Panc1 (cell line): ENCODE data around the gene TIGD7. TPM values are rescaled to one million over a fixed set of nuclear protein-coding genes. Genes with fewer than 3 reads are reported as not detected.

Source experiments
- ATAC-seq: fragments of 200-7000 bp; cut with Tn5 transposase; 2 replicates; pipeline ENCODE4 v1.9.1; 2020; ENCODE audit warnings: mild to moderate bottlenecking, moderate library complexity
- BruUV-seq: library from RNA; stranded (reverse); fragments of 400-500 nt; replicated peaks from 2 replicates; lab custom pipeline; 2021; lab: Mats Ljungman, UMichigan
- CTCF ChIA-PET: fragments of 300-600 bp; sonication (Branson Sonifier 250); formaldehyde crosslinking; loops from one replicate; lab custom pipeline; 2022; ENCODE audit warnings: antibody characterized with exemption; lab: Charles Lee
- POLR2A ChIA-PET: fragments of 300-600 bp; sonication (Branson Sonifier 250); formaldehyde crosslinking; loops from one replicate; lab custom pipeline; 2022; ENCODE audit warnings: antibody characterized with exemption; lab: Charles Lee
- DNase-seq: peaks from one replicate; pipeline ENCODE4 v3.0.0-alpha.2; 2010; ENCODE audit warnings: low read depth, low spot score
- H3K27ac ChIP-seq: 2 replicates; pipeline ENCODE4 v1.5.1; 2011; ENCODE audit warnings: mild to moderate bottlenecking, low read length, inconsistent platforms
- H3K27me3 ChIP-seq: fragments of 200-500 bp; sonication (Bioruptor generic); 2 replicates; pipeline ENCODE4 v1.6.0; 2014; ENCODE audit warnings: low read length, inconsistent platforms; ENCODE audit not compliant: control insufficient read depth, insufficient read depth
- H3K36me3 ChIP-seq: fragments of 200-500 bp; sonication (Bioruptor generic); 2 replicates; pipeline ENCODE4 v1.5.1; 2014; ENCODE audit warnings: inconsistent platforms, mild to moderate bottlenecking, low read length, moderate library complexity; ENCODE audit not compliant: control insufficient read depth, insufficient read depth
- H3K4me1 ChIP-seq: 2 replicates; pipeline ENCODE4 v1.5.1; 2011; ENCODE audit warnings: inconsistent platforms, mild to moderate bottlenecking, low read length, moderate library complexity; ENCODE audit not compliant: control insufficient read depth, insufficient read depth
- H3K4me3 ChIP-seq, 2 experiments: 2 replicates each; pipeline ENCODE4 v1.5.1; 2011 to 2012; ENCODE audit warnings: low read depth in 2 of 2, low read length in 2 of 2, mild to moderate bottlenecking in 2 of 2, inconsistent platforms in 1 of 2, moderate library complexity in 1 of 2
- H3K9me3 ChIP-seq: fragments of 200-500 bp; sonication (Bioruptor generic); 2 replicates; pipeline ENCODE4 v1.5.1; 2014; ENCODE audit warnings: low read depth, mild to moderate bottlenecking, inconsistent platforms, low read length, moderate library complexity; ENCODE audit not compliant: control insufficient read depth, insufficient read depth
- POLR2AphosphoS5 ChIP-seq: IDR thresholded peaks from 2 replicates; pipeline ENCODE4 v1.6.1; 2012; ENCODE audit warnings: mild to moderate bottlenecking, low read depth, low read length, moderate library complexity
- SIN3A ChIP-seq: IDR thresholded peaks from 2 replicates; pipeline ENCODE4 v1.6.1; 2012; ENCODE audit warnings: low read depth, mild to moderate bottlenecking, low read length, moderate library complexity, borderline replicate concordance; ENCODE audit not compliant: insufficient read depth
- TCF7L2 ChIP-seq: IDR thresholded peaks from 2 replicates; pipeline ENCODE4 v1.6.1; 2011; ENCODE audit warnings: mild to moderate bottlenecking, low read depth, low read length, inconsistent platforms
- in situ Hi-C: cut with HindIII; loops from 2 replicates; pipeline ENCODE4 v1.10.0; 2016; ENCODE audit warnings: low sequenced_read_pairs, low pct_unique_long_range_greater_than_20kb
- intact Hi-C: fragments of 100-400 bp; cut with micrococcal nuclease; formaldehyde crosslinking; loops from one replicate; pipeline ENCODE4 v1.10.0; 2022; ENCODE audit not compliant: unreplicated experiment
- total RNA-seq: library from RNA; stranded (reverse); gene quantifications from one replicate; pipeline ENCODE4 v1.2.1, GENCODE V29; 2021; ENCODE audit not compliant: unreplicated experiment
- TF ChIP-seq, protein P1 (sequence below), 2 experiments: IDR thresholded peaks; 2 replicates each; pipeline ENCODE4 v1.6.1; 2011 to 2012; ENCODE audit warnings: low read depth in 2 of 2, control low read depth in 1 of 2, low read length in 1 of 2, mild to moderate bottlenecking in 1 of 2, moderate library complexity in 1 of 2; ENCODE audit not compliant: insufficient read depth in 1 of 2
- TF ChIP-seq, protein P2 (sequence below): fragments of 450-650 bp; IDR thresholded peaks from 2 replicates; pipeline ENCODE4 v1.5.1; 2017; ENCODE audit warnings: mild to moderate bottlenecking

Gene TIGD7
- total RNA-seq, 1 experiment from 2014 or later = 4.5 TPM

DNA sequence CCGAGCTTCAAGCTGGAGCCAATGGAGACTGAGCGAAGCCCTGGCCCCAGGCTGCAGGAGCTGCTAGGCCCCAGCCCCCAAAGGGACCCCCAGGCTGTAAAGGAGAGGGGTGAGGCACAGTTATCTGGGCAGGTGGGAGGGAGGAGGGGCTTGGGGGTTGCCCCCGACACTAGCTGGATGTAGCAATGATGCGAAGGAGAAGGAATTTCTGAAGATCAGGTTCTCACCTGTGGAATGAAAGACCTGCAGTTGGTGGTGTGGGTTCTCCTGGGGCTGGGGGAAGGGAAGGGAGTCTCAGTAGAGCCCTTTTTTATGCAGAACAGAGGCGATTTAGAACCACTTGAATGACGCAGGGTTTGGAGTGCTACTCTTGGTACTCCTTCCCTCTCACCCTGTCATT lies 20.1 kb downstream of the TIGD7 start:
- Histone ChIP-seq H3K4me3 (peak overlapping the region; percentile 96 to 99), H3K27me3 (no peaks in the 10 kb centered on the region), H3K9me3 (peaks cover 51% of the 10 kb centered on the region), H3K4me1 (no peaks in the 10 kb centered on the region; the same call in 1 of the 2 replicates), H3K36me3 (peaks cover 13% of the 10 kb centered on the region), H3K27ac (peak overlapping the region; percentile 95; the same call in 1 of the 2 replicates)
- TF ChIP-seq POLR2AphosphoS5 (no peak), TCF7L2 (no peak), SIN3A (no peak)
- TF ChIP-seq, protein P1, sequence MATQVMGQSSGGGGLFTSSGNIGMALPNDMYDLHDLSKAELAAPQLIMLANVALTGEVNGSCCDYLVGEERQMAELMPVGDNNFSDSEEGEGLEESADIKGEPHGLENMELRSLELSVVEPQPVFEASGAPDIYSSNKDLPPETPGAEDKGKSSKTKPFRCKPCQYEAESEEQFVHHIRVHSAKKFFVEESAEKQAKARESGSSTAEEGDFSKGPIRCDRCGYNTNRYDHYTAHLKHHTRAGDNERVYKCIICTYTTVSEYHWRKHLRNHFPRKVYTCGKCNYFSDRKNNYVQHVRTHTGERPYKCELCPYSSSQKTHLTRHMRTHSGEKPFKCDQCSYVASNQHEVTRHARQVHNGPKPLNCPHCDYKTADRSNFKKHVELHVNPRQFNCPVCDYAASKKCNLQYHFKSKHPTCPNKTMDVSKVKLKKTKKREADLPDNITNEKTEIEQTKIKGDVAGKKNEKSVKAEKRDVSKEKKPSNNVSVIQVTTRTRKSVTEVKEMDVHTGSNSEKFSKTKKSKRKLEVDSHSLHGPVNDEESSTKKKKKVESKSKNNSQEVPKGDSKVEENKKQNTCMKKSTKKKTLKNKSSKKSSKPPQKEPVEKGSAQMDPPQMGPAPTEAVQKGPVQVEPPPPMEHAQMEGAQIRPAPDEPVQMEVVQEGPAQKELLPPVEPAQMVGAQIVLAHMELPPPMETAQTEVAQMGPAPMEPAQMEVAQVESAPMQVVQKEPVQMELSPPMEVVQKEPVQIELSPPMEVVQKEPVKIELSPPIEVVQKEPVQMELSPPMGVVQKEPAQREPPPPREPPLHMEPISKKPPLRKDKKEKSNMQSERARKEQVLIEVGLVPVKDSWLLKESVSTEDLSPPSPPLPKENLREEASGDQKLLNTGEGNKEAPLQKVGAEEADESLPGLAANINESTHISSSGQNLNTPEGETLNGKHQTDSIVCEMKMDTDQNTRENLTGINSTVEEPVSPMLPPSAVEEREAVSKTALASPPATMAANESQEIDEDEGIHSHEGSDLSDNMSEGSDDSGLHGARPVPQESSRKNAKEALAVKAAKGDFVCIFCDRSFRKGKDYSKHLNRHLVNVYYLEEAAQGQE (IDR thresholded peaks at IDR 0.05; ENCODE audit: insufficient read depth in 1 of 2, low read depth in 2 of 2, low read length in 1 of 2) = no peak
- TF ChIP-seq, protein P2, sequence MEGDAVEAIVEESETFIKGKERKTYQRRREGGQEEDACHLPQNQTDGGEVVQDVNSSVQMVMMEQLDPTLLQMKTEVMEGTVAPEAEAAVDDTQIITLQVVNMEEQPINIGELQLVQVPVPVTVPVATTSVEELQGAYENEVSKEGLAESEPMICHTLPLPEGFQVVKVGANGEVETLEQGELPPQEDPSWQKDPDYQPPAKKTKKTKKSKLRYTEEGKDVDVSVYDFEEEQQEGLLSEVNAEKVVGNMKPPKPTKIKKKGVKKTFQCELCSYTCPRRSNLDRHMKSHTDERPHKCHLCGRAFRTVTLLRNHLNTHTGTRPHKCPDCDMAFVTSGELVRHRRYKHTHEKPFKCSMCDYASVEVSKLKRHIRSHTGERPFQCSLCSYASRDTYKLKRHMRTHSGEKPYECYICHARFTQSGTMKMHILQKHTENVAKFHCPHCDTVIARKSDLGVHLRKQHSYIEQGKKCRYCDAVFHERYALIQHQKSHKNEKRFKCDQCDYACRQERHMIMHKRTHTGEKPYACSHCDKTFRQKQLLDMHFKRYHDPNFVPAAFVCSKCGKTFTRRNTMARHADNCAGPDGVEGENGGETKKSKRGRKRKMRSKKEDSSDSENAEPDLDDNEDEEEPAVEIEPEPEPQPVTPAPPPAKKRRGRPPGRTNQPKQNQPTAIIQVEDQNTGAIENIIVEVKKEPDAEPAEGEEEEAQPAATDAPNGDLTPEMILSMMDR = no peak
- in situ Hi-C loops (no loop called here), intact Hi-C loops (no loop called here)
- DNase-seq = no peak
- ATAC-seq = no peak
- BruUV-seq = no TSS peak
- ChIA-PET CTCF (no interaction called here), POLR2A (no interaction called here)

DNA sequence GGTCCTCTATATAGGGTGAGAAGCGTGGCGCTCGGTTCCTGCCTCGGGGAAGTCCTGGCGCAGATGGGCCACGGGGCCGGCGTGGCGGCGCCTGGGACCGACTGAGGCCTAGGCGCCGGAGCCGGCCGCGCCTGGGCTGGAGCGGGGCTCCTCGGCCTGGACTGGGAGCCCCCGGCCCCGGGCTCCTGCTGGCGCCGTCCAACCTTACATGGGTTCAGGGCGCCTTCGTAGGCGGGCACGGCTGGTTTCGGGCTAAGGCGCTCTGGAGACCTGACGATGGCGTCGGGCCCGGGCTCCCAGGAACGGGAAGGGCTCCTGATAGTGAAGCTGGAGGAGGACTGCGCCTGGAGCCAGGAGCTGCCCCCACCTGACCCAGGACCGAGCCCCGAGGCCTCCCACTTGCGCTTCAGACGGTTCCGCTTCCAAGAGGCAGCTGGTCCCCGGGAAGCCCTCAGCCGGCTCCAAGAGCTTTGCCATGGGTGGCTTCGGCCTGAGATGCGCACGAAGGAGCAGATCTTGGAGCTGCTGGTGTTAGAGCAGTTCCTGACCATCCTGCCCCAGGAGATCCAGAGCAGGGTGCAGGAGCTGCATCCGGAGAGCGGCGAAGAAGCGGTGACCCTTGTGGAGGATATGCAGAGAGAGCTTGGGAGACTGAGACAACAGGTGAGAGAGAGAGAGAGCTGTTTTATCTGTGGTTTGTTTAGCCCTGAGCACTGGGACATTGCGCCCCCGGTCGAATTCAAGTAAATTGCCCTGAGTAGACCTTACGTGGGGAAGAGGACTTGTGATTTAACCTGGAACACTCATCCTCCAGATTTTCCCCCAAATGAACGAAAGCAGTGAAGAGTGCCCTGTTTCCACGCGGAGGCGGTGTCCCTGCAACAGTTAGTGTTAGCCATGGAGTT lies 21.4 kb downstream of the TIGD7 start:
- TF ChIP-seq POLR2AphosphoS5 = no peak
- no peak for TF ChIP-seq TCF7L2
- TF ChIP-seq, protein P1 (IDR thresholded peaks at IDR 0.05; ENCODE audit: insufficient read depth in 1 of 2, low read depth in 2 of 2, low read length in 1 of 2) = no peak
- TF ChIP-seq, protein P2 = no peak
- no peak for TF ChIP-seq SIN3A
- ATAC-seq (no peak), DNase-seq (no peak)
- ChIA-PET POLR2A (interaction anchor here (0.6 kb wide), 1 partner anchor 366 kb away, joined by 4 read pairs; no protein-coding TSS in a partner anchor), CTCF (interaction anchor here (1.5 kb wide), 1 partner anchor 17 kb away, joined by 6 read pairs; no protein-coding TSS in a partner anchor)
- intact Hi-C loops = no loop called here
- H3K27ac ChIP-seq = peak overlapping the region; percentile 95
- no peaks in the 10 kb centered on the region; the same call in 1 of the 2 replicates for H3K4me1 ChIP-seq
- H3K9me3 ChIP-seq = peaks cover 38% of the 10 kb centered on the region
- no peaks in the 10 kb centered on the region for H3K27me3 ChIP-seq
- peak overlapping the region; percentile 96 to 99 for H3K4me3 ChIP-seq
- peaks cover 10% of the 10 kb centered on the region for H3K36me3 ChIP-seq
- no TSS peak for BruUV-seq
- in situ Hi-C loops = no loop called here
